Duodenal mucosa (tissue), 2 donors: ENCODE data around the gene RNF125.

Experiments used
- H3K27ac ChIP-seq: one replicate; pipeline ENCODE4 v1.7.0; 2013; ENCODE audit warnings: low read depth, low read length
- H3K27me3 ChIP-seq, 2 donors: one replicate each; pipeline ENCODE4 v1.7.0; 2013; ENCODE audit warnings: low read length in 2 of 2, control low read depth in 1 of 2; ENCODE audit not compliant: insufficient read depth in 2 of 2, control insufficient read depth in 1 of 2
- H3K36me3 ChIP-seq, 2 donors: one replicate each; pipeline ENCODE4 v1.7.0; 2013; ENCODE audit warnings: low read length in 2 of 2, control low read depth in 1 of 2; ENCODE audit not compliant: insufficient read depth in 2 of 2, control insufficient read depth in 1 of 2
- H3K4me1 ChIP-seq, 2 donors: one replicate each; pipeline ENCODE4 v1.7.0; 2013; ENCODE audit warnings: low read length in 2 of 2, control low read depth in 1 of 2; ENCODE audit not compliant: insufficient read depth in 2 of 2, control insufficient read depth in 1 of 2
- H3K4me3 ChIP-seq, 2 donors: one replicate each; pipeline ENCODE4 v1.7.0; 2013; ENCODE audit warnings: low read length in 2 of 2, low read depth in 1 of 2
- H3K9ac ChIP-seq, 2 donors: one replicate each; pipeline ENCODE4 v1.7.0; 2013; ENCODE audit warnings: low read length in 2 of 2, low read depth in 1 of 2
- H3K9me3 ChIP-seq, 2 donors: one replicate each; pipeline ENCODE4 v1.7.0; 2013; ENCODE audit warnings: low read length in 2 of 2, control low read depth in 1 of 2; ENCODE audit not compliant: control insufficient read depth in 1 of 2

The RNF125 gene

DNA sequence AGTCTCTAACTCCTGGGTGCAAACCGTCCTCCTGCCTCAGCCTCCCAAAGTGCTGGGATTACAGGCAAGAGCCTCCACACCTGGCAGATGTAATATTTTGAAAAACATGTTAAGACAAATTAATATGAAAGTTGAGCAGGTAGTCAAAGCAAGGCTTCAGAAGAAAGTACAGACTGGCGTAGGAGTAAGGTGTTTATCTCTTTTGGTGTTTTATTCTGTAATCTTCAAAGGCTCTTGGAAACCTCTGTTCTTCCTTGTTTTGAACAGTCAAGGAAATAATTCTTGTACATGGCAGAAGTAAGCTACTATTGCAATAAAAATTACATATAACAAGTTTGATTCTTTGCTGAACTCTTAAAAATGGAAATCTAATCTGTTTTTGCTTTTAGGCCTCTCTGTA lies 78.3 kb downstream of the RNF125 start:
- Histone ChIP-seq H3K27ac (no peak overlapping the region), H3K4me3 (no peak overlapping the region), H3K9me3 (no peaks in the 10 kb centered on the region), H3K9ac (no peak overlapping the region), H3K36me3 (no peaks in the 10 kb centered on the region), H3K4me1 (peaks cover 26 to 27% of the 10 kb centered on the region in 2 donors), H3K27me3 (no peaks in the 10 kb centered on the region)

DNA sequence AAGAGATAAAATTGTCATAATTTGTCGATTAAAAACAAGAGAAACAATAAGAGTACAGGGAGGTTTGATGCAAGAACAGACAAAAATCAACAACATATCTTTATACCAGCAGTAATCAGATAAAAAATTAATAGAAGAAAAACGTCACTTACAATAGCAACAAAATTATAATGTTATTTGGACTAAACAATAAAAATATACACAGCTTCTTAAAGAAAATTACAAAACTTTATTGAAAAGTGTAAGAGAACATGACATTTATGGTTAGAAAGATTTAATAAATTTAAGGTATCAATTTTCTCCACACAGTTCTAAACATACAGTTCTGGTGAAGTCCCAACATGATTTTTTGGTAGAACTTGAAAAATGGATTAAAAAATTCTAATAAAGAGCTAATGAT lies 85.9 kb downstream of the RNF125 start:
- H3K36me3 ChIP-seq = peaks cover 0 to 3% of the 10 kb centered on the region in 2 donors
- no peaks in the 10 kb centered on the region for H3K27me3 ChIP-seq
- H3K9ac ChIP-seq = no peak overlapping the region
- H3K9me3 ChIP-seq = no peaks in the 10 kb centered on the region
- no peak overlapping the region for H3K27ac ChIP-seq
- H3K4me1 ChIP-seq = no peaks in the 10 kb centered on the region
- H3K4me3 ChIP-seq = no peak overlapping the region

GRCh38 chr18:32110005-32110404 lies 91.4 kb downstream of the RNF125 start:
- no peak overlapping the region for H3K27ac ChIP-seq

DNA sequence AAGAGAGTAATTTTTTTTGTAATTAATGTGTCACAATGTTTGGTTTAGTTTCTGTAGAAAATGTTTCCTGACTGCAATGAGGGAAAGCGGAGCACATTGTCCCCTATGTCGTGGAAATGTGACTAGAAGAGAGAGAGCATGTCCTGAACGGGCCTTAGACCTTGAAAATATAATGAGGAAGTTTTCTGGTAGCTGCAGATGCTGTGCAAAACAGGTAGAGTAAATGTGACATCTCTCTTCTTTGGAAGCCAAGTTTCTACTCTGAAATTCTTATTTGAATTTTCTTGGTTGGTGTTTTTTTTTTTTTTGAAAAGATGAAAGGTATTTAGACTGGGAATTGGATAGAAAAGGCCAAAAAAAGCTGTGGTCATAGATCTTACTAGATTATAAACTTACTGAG lies 93.1 kb downstream of the RNF125 start:
- Histone ChIP-seq H3K36me3 (peaks cover 4 to 32% of the 10 kb centered on the region in 2 donors), H3K9ac (no peak overlapping the region), H3K4me1 (no peaks in the 10 kb centered on the region), H3K4me3 (no peak overlapping the region), H3K27me3 (no peaks in the 10 kb centered on the region), H3K27ac (no peak overlapping the region), H3K9me3 (no peaks in the 10 kb centered on the region)

More at GRCh38 chr18:32110005-32110404, 91.4 kb downstream of the RNF125 start:
- no peaks in the 10 kb centered on the region for H3K9me3 ChIP-seq
- H3K4me3 ChIP-seq = no peak overlapping the region
- H3K36me3 ChIP-seq = peaks cover 4 to 17% of the 10 kb centered on the region in 2 donors
- no peaks in the 10 kb centered on the region for H3K27me3 ChIP-seq
- H3K4me1 ChIP-seq = no peaks in the 10 kb centered on the region
- no peak overlapping the region for H3K9ac ChIP-seq

- H3K27ac ChIP-seq = no peak overlapping the region
- no peaks in the 10 kb centered on the region for H3K9me3 ChIP-seq
- H3K4me3 ChIP-seq = no peak overlapping the region
- no peaks in the 10 kb centered on the region for H3K27me3 ChIP-seq
- H3K4me1 ChIP-seq = no peaks in the 10 kb centered on the region
- H3K36me3 ChIP-seq = peaks cover 11 to 42% of the 10 kb centered on the region in 2 donors
- no peak overlapping the region for H3K9ac ChIP-seq
Measured at GRCh38 chr18:32112826-32113225, 94.2 kb downstream of the RNF125 start.

GRCh38 chr18:32114293-32114942 lies 95.8 kb downstream of the RNF125 start:
- Histone ChIP-seq H3K9ac (no peak overlapping the region), H3K27me3 (no peaks in the 10 kb centered on the region), H3K36me3 (peaks cover 11 to 48% of the 10 kb centered on the region in 2 donors), H3K27ac (no peak overlapping the region), H3K9me3 (no peaks in the 10 kb centered on the region), H3K4me3 (no peak overlapping the region), H3K4me1 (no peaks in the 10 kb centered on the region)

GRCh38 chr18:32122039-32122438 lies 103.4 kb downstream of the RNF125 start:
- Histone ChIP-seq H3K4me1 (no peaks in the 10 kb centered on the region), H3K27ac (no peak overlapping the region), H3K9me3 (no peaks in the 10 kb centered on the region), H3K27me3 (no peaks in the 10 kb centered on the region), H3K4me3 (no peak overlapping the region), H3K36me3 (peaks cover 11 to 35% of the 10 kb centered on the region in 2 donors), H3K9ac (no peak overlapping the region)
